ENCODE results near the gene UBE2G2. TPM values are rescaled to one million over a fixed set of nuclear protein-coding genes. Genes with fewer than 3 reads are reported as not detected.
A peak's percentile ranks its signal among the peaks of the same experiment; 100 is the strongest.

Gene UBE2G2
- total RNA-seq, 1 experiment from 2014 or later: 66.4 TPM

- no peaks in the 10 kb centered on the region for H3K36me3 ChIP-seq (replicated peaks; ENCODE audit: control insufficient read depth, insufficient read depth, low read length)
- peaks cover 12% of the 10 kb centered on the region for H3K27me3 ChIP-seq (ENCODE audit: control insufficient read depth, insufficient read depth, low read length)
- peak; percentile 67 for DNase-seq
- H3K4me3 ChIP-seq (ENCODE audit: insufficient read depth, low read depth, low read length): no peak overlapping the region
These were observed 51.0 kb downstream of the UBE2G2 start for GRCh38 chr21:44750675-44751025.

GRCh38 chr21:44749759-44750674 is 51.6 kb downstream of the UBE2G2 start:
- peak; percentile 62 for DNase-seq
- H3K36me3 ChIP-seq (replicated peaks; ENCODE audit: control insufficient read depth, insufficient read depth, low read length): no peaks in the 10 kb centered on the region

GRCh38 chr21:44749116-44749758 is 52.4 kb downstream of the UBE2G2 start:
- Histone ChIP-seq H3K36me3 (replicated peaks; ENCODE audit: control insufficient read depth, insufficient read depth, low read length) (no peaks in the 10 kb centered on the region), H3K27me3 (ENCODE audit: control insufficient read depth, insufficient read depth, low read length) (peaks cover 12% of the 10 kb centered on the region), H3K4me3 (ENCODE audit: insufficient read depth, low read depth, low read length) (peak overlapping the region; percentile 35)
- DNase-seq: peak; percentile 83

More at GRCh38 chr21:44749759-44750674, 51.6 kb downstream of the UBE2G2 start:
- Histone ChIP-seq H3K27me3 (ENCODE audit: control insufficient read depth, insufficient read depth, low read length) (peaks cover 12% of the 10 kb centered on the region), H3K4me3 (ENCODE audit: insufficient read depth, low read depth, low read length) (no peak overlapping the region)

- H3K4me3 ChIP-seq (ENCODE audit: insufficient read depth, low read depth, low read length): peak overlapping the region; percentile 35
- peak; percentile 93 for DNase-seq
- peaks cover 12% of the 10 kb centered on the region for H3K27me3 ChIP-seq (ENCODE audit: control insufficient read depth, insufficient read depth, low read length)
- no peaks in the 10 kb centered on the region for H3K36me3 ChIP-seq (replicated peaks; ENCODE audit: control insufficient read depth, insufficient read depth, low read length)
These were observed 53.0 kb downstream of the UBE2G2 start for GRCh38 chr21:44748621-44749020.

- Histone ChIP-seq H3K27me3 (ENCODE audit: control insufficient read depth, insufficient read depth, low read length) (no peaks in the 10 kb centered on the region), H3K36me3 (replicated peaks; ENCODE audit: control insufficient read depth, insufficient read depth, low read length) (no peaks in the 10 kb centered on the region), H3K4me3 (ENCODE audit: insufficient read depth, low read depth, low read length) (no peak overlapping the region)
- DNase-seq: no peak
These were observed 59.0 kb downstream of the UBE2G2 start for GRCh38 chr21:44742418-44743153.

GRCh38 chr21:44741921-44742320 is 59.7 kb downstream of the UBE2G2 start:
- no peak for DNase-seq
- H3K4me3 ChIP-seq (ENCODE audit: insufficient read depth, low read depth, low read length): no peak overlapping the region
- no peaks in the 10 kb centered on the region for H3K27me3 ChIP-seq (ENCODE audit: control insufficient read depth, insufficient read depth, low read length)
- no peaks in the 10 kb centered on the region for H3K36me3 ChIP-seq (replicated peaks; ENCODE audit: control insufficient read depth, insufficient read depth, low read length)

GRCh38 chr21:44740742-44741141 is 60.9 kb downstream of the UBE2G2 start:
- peak; percentile 65 for DNase-seq
- no peaks in the 10 kb centered on the region for H3K27me3 ChIP-seq (ENCODE audit: control insufficient read depth, insufficient read depth, low read length)
- H3K4me3 ChIP-seq (ENCODE audit: insufficient read depth, low read depth, low read length): no peak overlapping the region
- no peaks in the 10 kb centered on the region for H3K36me3 ChIP-seq (replicated peaks; ENCODE audit: control insufficient read depth, insufficient read depth, low read length)

- DNase-seq: peak; percentile 20
- Histone ChIP-seq H3K4me3 (ENCODE audit: insufficient read depth, low read depth, low read length) (no peak overlapping the region), H3K36me3 (replicated peaks; ENCODE audit: control insufficient read depth, insufficient read depth, low read length) (no peaks in the 10 kb centered on the region), H3K27me3 (ENCODE audit: control insufficient read depth, insufficient read depth, low read length) (no peaks in the 10 kb centered on the region)
These were observed 62.3 kb downstream of the UBE2G2 start for GRCh38 chr21:44739316-44739715.

- Histone ChIP-seq H3K36me3 (replicated peaks; ENCODE audit: control insufficient read depth, insufficient read depth, low read length) (no peaks in the 10 kb centered on the region), H3K4me3 (ENCODE audit: insufficient read depth, low read depth, low read length) (no peak overlapping the region), H3K27me3 (ENCODE audit: control insufficient read depth, insufficient read depth, low read length) (no peaks in the 10 kb centered on the region)
- peak; percentile 10 for DNase-seq
These were observed 63.0 kb downstream of the UBE2G2 start for GRCh38 chr21:44738621-44739020.

GRCh38 chr21:44737706-44738354 is 63.8 kb downstream of the UBE2G2 start:
- no peaks in the 10 kb centered on the region for H3K36me3 ChIP-seq (replicated peaks; ENCODE audit: control insufficient read depth, insufficient read depth, low read length)
- no peaks in the 10 kb centered on the region for H3K27me3 ChIP-seq (ENCODE audit: control insufficient read depth, insufficient read depth, low read length)
- peak; percentile 9 for DNase-seq
- H3K4me3 ChIP-seq (ENCODE audit: insufficient read depth, low read depth, low read length): no peak overlapping the region

- no peaks in the 10 kb centered on the region for H3K36me3 ChIP-seq (replicated peaks; ENCODE audit: control insufficient read depth, insufficient read depth, low read length)
- peak; percentile 20 for DNase-seq
- no peak overlapping the region for H3K4me3 ChIP-seq (ENCODE audit: insufficient read depth, low read depth, low read length)
- H3K27me3 ChIP-seq (ENCODE audit: control insufficient read depth, insufficient read depth, low read length): no peaks in the 10 kb centered on the region
These were observed 65.2 kb downstream of the UBE2G2 start for GRCh38 chr21:44736291-44737004.

GRCh38 chr21:44735821-44736220 is 65.8 kb downstream of the UBE2G2 start:
- H3K4me3 ChIP-seq (ENCODE audit: insufficient read depth, low read depth, low read length): no peak overlapping the region
- DNase-seq: peak; percentile 47
- H3K36me3 ChIP-seq (replicated peaks; ENCODE audit: control insufficient read depth, insufficient read depth, low read length): no peaks in the 10 kb centered on the region
- no peaks in the 10 kb centered on the region for H3K27me3 ChIP-seq (ENCODE audit: control insufficient read depth, insufficient read depth, low read length)

- no peaks in the 10 kb centered on the region for H3K27me3 ChIP-seq (ENCODE audit: control insufficient read depth, insufficient read depth, low read length)
- H3K4me3 ChIP-seq (ENCODE audit: insufficient read depth, low read depth, low read length): no peak overlapping the region
- H3K36me3 ChIP-seq (replicated peaks; ENCODE audit: control insufficient read depth, insufficient read depth, low read length): no peaks in the 10 kb centered on the region
- no peak for DNase-seq
These were observed 66.8 kb downstream of the UBE2G2 start for GRCh38 chr21:44734841-44735240.

Data from H7 (cell line).